Kidney epithelial cell (primary cell): ENCODE results near the gene ACOX3. TPM values are rescaled to one million over a fixed set of nuclear protein-coding genes. Genes with fewer than 3 reads are reported as not detected.

Source experiments
- DNase-seq: peaks from one replicate; pipeline ENCODE4 v3.0.0-alpha.2; 2010; ENCODE audit warnings: low read depth
- H3K27me3 ChIP-seq: 2 replicates; pipeline ENCODE4 v1.6.0; 2011; ENCODE audit warnings: low read length; ENCODE audit not compliant: control insufficient read depth, insufficient read depth
- H3K36me3 ChIP-seq: 2 replicates; pipeline ENCODE4 v1.5.1; 2011; ENCODE audit warnings: low read length; ENCODE audit not compliant: control insufficient read depth, insufficient read depth
- H3K4me3 ChIP-seq: 2 replicates; pipeline ENCODE4 v1.5.1; 2011; ENCODE audit warnings: low read depth, mild to moderate bottlenecking, control low read depth, low read length
- CTCF ChIP-seq: IDR thresholded peaks from 2 replicates; pipeline ENCODE4 v1.5.1; 2011; ENCODE audit warnings: mild to moderate bottlenecking, moderate library complexity, low read length, control low read depth, inconsistent platforms; ENCODE audit not compliant: insufficient read depth, poor library complexity, severe bottlenecking
- total RNA-seq: library from RNA; depleted of rRNA; stranded (reverse); fragments of >200 nt; gene quantifications from 2 replicates; pipeline ENCODE4 v1.2.3, GENCODE V29; 2015

ACOX3 gene
- total RNA-seq, 1 donor from 2014 or later = 37.4 TPM

GRCh38 chr4:8403976-8404375 lies 36.5 kb downstream of the ACOX3 start:
- Histone ChIP-seq H3K36me3 (peaks cover 1% of the 10 kb centered on the region), H3K27me3 (no peaks in the 10 kb centered on the region), H3K4me3 (no peak overlapping the region)
- DNase-seq = no peak
- TF ChIP-seq CTCF = no peak

- TF ChIP-seq CTCF = peak; percentile 93
- no peak overlapping the region for H3K4me3 ChIP-seq
- peaks cover 1% of the 10 kb centered on the region for H3K36me3 ChIP-seq
- no peak for DNase-seq
- no peaks in the 10 kb centered on the region for H3K27me3 ChIP-seq
Measured at GRCh38 chr4:8403173-8403753, 37.3 kb downstream of the ACOX3 start.

- no peak for TF ChIP-seq CTCF
- Histone ChIP-seq H3K36me3 (peaks cover 1% of the 10 kb centered on the region), H3K4me3 (no peak overlapping the region), H3K27me3 (no peaks in the 10 kb centered on the region)
- DNase-seq = no peak
Measured at GRCh38 chr4:8402640-8403039, 37.9 kb downstream of the ACOX3 start.

GRCh38 chr4:8402181-8402597 lies 38.3 kb downstream of the ACOX3 start:
- Histone ChIP-seq H3K27me3 (no peaks in the 10 kb centered on the region), H3K36me3 (peaks cover 1% of the 10 kb centered on the region), H3K4me3 (no peak overlapping the region)
- DNase-seq = no peak
- TF ChIP-seq CTCF = no peak

- Histone ChIP-seq H3K4me3 (no peak overlapping the region), H3K36me3 (peaks cover 1% of the 10 kb centered on the region), H3K27me3 (no peaks in the 10 kb centered on the region)
- no peak for DNase-seq
- TF ChIP-seq CTCF = no peak
Measured at GRCh38 chr4:8401665-8402064, 38.9 kb downstream of the ACOX3 start.
